ENCODE results near the gene LRRC41. TPM values are rescaled to one million over a fixed set of nuclear protein-coding genes. Genes with fewer than 3 reads are reported as not detected.
A peak's percentile ranks its signal among the peaks of the same experiment; 100 is the strongest.
"Not testable (repeated sequence)": the region's sequence is repeated elsewhere in the genome, so short reads cannot be mapped to it uniquely, and the experiment has no call there.

LRRC41 gene
- total RNA-seq, 6 donors from 2014 or later = 49.7 to 97.4 (median 52.8) TPM

DNA sequence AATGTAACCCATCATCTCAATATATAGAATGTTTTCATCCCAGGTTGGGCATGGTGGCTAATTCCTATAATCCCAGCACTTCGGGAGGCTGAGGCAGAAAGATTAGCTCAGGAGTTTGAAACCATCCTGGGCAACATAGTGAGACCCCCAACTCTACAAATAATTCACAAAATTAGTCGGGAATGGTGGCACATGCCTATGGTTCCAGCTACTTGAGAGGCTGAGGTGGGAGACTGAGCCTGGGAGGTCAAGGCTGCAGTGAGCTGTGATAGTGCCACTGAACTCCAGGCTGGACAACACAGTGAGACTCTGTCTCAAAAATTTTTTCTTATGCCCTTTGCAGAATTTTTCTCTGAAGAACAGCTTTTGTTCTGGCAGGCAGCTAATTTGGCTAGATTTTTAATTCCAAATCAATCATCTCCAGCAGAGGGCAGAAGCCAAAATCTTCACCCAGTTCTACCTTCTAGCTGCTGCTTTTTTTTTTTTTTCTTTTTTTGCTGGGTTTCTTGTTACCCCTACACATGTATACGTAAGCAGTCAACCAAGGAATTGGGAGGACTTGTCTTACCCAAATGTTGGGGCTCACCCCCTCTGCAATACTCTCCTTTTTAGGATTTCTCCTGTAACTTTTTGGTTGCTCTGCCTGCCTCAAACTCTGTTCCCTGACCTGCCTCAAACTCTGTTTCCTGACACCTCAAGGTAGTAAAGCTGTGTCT, 58.6 kb downstream of the LRRC41 start:
- ATAC-seq (ENCODE audit: low FRiP score in 2 of 2) = no peak
- no peak for DNase-seq
- 64 to 68% methylated on average over 3 of the region's 3 CpGs for WGBS, 2 donors
- Histone ChIP-seq H3K4me3 (no peak overlapping the region), H3K36me3 (no peaks in the 10 kb centered on the region), H3K27ac (no peak overlapping the region), H3K9me3 (no peaks in the 10 kb centered on the region), H3K27me3 (no peaks in the 10 kb centered on the region), H3K4me1 (peaks cover 6 to 19% (median 15%) of the 10 kb centered on the region in 4 donors)
- TF ChIP-seq CTCF (IDR thresholded peaks at IDR 0.05) = peak in 3 of 6 experiments; percentile 9 to 20 (median 17)
- no peak for TF ChIP-seq POLR2AphosphoS5 (IDR thresholded peaks at IDR 0.05)

GRCh38 chr1:46243831-46244230, 59.6 kb downstream of the LRRC41 start:
- H3K9me3 ChIP-seq; H3K36me3 ChIP-seq; H3K4me3 ChIP-seq; ATAC-seq (ENCODE audit: low FRiP score in 2 of 2); H3K27me3 ChIP-seq; H3K27ac ChIP-seq; DNase-seq: not testable (repeated sequence)
- peaks cover 6 to 19% (median 15%) of the 10 kb centered on the region in 4 donors for H3K4me1 ChIP-seq
- WGBS, 2 donors = 87 to 91% methylated on average over 3 of the region's 3 CpGs

DNA sequence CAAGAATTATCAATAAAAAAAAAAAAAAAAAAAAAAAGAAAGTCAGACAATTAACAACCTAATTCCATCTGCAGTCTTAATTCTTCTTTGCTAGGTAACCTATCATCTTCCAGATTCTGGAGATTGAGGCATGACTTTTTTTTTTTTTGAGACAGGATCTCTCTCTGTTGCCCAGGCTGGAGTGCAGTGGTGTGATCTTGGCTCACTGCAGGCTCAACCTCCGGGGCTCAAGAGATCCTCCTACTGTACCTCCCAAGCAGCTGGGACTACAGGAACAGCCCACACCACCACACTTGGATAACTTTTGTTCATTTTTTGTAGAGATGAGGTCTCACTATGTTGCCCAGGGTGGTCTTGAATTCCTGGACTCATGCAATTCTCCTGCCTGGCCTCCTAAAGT, 60.5 kb downstream of the LRRC41 start:
- ATAC-seq (ENCODE audit: low FRiP score in 2 of 2) (no peak), DNase-seq (no peak)
- TF ChIP-seq POLR2A (IDR thresholded peaks at IDR 0.05) = no peak
- no peak for TF ChIP-seq POLR2AphosphoS5 (IDR thresholded peaks at IDR 0.05)
- TF ChIP-seq EP300 (IDR thresholded peaks at IDR 0.05) = no peak
- no peak for TF ChIP-seq CTCF (IDR thresholded peaks at IDR 0.05)
- Histone ChIP-seq H3K36me3 (no peaks in the 10 kb centered on the region), H3K27ac (no peak overlapping the region), H3K9me3 (no peaks in the 10 kb centered on the region), H3K4me3 (no peak overlapping the region), H3K4me1 (peaks cover 2 to 12% (median 10%) of the 10 kb centered on the region in 4 donors), H3K27me3 (no peaks in the 10 kb centered on the region)
- 77 to 90% methylated on average over 1 of the region's 1 CpG for WGBS, 2 donors

GRCh38 chr1:46241733-46242132, 61.7 kb downstream of the LRRC41 start:
- WGBS, 2 donors = no CpG with 5 or more reads among the region's 38 CpGs
- H3K27ac ChIP-seq; H3K36me3 ChIP-seq; ATAC-seq (ENCODE audit: low FRiP score in 2 of 2); DNase-seq; H3K4me1 ChIP-seq; H3K9me3 ChIP-seq; H3K4me3 ChIP-seq; H3K27me3 ChIP-seq: not testable (repeated sequence)

DNA sequence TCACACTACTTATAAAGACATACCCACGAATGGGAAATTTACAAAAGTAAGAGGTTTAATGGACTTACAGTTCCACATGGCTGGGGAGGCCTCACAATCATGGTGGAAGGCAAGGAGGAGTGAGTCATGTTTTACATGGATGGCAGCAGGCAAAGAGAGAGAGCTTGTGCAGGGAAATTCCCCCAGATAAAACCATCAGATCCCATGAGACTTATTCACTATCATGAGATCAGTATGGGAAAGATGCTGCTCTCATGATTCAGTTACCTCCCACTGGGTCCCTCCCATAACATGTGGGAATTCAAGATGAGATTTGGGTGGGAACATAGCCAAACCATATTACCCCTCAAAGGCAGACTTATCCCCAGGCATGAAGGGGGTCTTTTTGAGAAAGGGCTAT, 64.6 kb downstream of the LRRC41 start:
- not testable (repeated sequence) for H3K36me3 ChIP-seq; H3K27me3 ChIP-seq; H3K9me3 ChIP-seq; ATAC-seq (ENCODE audit: low FRiP score in 2 of 2); H3K4me3 ChIP-seq; H3K4me1 ChIP-seq; H3K27ac ChIP-seq; DNase-seq
- WGBS, 2 donors = 44 to 58% methylated on average over 1 of the region's 1 CpG

DNA sequence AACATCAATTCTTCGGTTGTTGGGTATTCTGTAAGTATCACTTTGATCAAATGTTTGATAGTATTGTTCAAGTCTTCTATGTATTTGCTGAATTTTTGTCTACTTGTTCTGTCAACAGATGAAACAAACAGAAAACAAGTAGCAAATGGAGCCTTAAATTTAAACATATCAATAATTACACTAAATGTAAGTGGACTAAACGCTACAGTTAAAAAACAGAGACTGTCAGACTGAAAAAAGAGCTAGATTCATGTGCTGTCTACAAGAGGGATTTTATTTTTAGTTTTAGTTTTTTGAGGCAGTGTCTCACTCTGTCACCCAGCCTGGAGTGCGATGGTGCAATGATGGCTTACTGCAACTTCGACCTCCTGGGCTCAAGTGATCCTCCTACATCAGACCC, 66.5 kb downstream of the LRRC41 start:
- Histone ChIP-seq H3K36me3 (no peaks in the 10 kb centered on the region), H3K9me3 (peaks cover 0 to 5% (median 0%) of the 10 kb centered on the region in 4 donors), H3K4me3 (no peak overlapping the region), H3K27me3 (no peaks in the 10 kb centered on the region), H3K27ac (no peak overlapping the region), H3K4me1 (no peaks in the 10 kb centered on the region)
- 92 to 93% methylated on average over 4 of the region's 4 CpGs for WGBS, 2 donors
- ATAC-seq (ENCODE audit: low FRiP score in 2 of 2) (no peak), DNase-seq (no peak)
- no peak for TF ChIP-seq EP300 (IDR thresholded peaks at IDR 0.05)
- TF ChIP-seq POLR2AphosphoS5 (IDR thresholded peaks at IDR 0.05) = no peak
- TF ChIP-seq CTCF (IDR thresholded peaks at IDR 0.05) = no peak
- no peak for TF ChIP-seq POLR2A (IDR thresholded peaks at IDR 0.05)

DNA sequence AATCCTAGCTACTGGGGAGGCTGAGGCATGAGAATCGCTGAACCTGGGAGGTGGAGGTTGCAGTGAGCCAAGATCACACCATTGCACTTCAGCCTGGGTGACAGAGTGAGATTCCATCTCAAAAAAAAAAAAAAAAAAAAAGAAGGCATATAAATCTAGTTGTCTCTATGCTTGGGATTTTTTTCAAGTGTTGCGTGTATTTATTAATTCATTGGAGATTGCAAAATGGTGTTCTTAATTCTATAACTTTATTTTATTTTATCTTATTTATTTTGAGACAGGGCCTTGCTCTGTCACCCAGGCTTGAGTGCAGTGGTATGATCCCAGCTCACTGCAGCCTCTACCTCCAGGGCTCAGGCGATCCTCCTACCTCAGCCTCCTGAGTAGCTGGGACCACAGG, 72.2 kb downstream of the LRRC41 start:
- H3K36me3 ChIP-seq; H3K27me3 ChIP-seq; H3K4me3 ChIP-seq; H3K27ac ChIP-seq; H3K9me3 ChIP-seq; H3K4me1 ChIP-seq; ATAC-seq (ENCODE audit: low FRiP score in 2 of 2); DNase-seq: not testable (repeated sequence)
- WGBS, 2 donors = 93 to 94% methylated on average over 3 of the region's 3 CpGs
